Measurements from ENCODE around the gene MTCH2.

GRCh38 chr11:47611348-47611794, 31.0 kb downstream of the MTCH2 start:
- no peak for TF ChIP-seq CTCF (IDR thresholded peaks at IDR 0.05; ENCODE audit: low read depth, low read length)
- no peak for TF ChIP-seq POLR2A (IDR thresholded peaks at IDR 0.05; ENCODE audit: extremely low read depth, insufficient read length)
- TF ChIP-seq MAX (IDR thresholded peaks at IDR 0.05; ENCODE audit: low read depth, low read length): no peak
